NCI-H2107 treated with DMSO at 0.1 percent for 48 hours (cell line): ENCODE measurements around the gene ST3GAL3.

ENCODE experiments used
- DNase-seq: peaks from one replicate; lab custom pipeline; 2025; ENCODE audit not compliant: unreplicated experiment; lab: John Stamatoyannopoulos, UW

ST3GAL3 gene

GRCh38 chr1:43847882-43848281 lies 140.5 kb downstream of the ST3GAL3 start:
- no peak for DNase-seq

- DNase-seq: no peak
Measured at GRCh38 chr1:43849670-43850069, 142.3 kb downstream of the ST3GAL3 start.

- no peak for DNase-seq
Measured at GRCh38 chr1:43850591-43851233, 143.4 kb downstream of the ST3GAL3 start.

DNA sequence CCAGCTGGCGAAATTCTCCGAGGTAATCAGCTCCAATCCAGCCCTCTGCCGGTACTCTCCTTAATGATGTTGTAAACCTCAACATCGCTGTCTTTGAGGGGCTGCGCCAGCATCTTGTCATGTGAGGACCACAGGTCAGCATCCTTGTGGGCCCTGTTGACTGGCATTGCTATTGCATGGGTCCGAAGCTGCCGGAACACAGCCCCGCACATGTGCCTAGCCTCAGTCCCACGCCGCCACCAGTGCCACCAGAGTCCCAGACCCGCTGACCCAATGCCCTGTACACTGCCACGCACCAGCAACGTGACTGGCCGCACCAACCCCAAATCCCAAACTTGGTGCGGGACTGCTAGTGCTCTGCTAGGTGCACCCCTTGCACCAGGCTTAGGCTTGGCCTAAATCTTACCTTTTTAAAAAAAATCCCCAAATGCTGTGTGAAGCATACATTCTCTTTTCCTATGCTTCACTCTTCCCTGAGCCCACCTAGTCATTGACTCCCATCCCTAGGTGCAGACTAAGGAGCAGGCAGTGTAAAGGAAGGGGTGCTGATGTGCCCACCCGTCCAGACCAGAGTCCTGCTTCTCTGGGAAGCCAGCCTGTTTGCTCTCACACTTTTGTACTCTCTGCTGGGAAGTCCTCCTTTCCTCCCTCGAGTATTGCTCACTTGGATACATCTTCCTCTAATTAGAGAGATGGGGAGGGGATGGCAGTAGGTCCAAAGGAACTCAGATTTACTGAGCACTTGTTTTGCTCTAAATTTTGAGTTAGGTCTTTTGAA lies 144.4 kb downstream of the ST3GAL3 start:
- DNase-seq: no peak

DNA sequence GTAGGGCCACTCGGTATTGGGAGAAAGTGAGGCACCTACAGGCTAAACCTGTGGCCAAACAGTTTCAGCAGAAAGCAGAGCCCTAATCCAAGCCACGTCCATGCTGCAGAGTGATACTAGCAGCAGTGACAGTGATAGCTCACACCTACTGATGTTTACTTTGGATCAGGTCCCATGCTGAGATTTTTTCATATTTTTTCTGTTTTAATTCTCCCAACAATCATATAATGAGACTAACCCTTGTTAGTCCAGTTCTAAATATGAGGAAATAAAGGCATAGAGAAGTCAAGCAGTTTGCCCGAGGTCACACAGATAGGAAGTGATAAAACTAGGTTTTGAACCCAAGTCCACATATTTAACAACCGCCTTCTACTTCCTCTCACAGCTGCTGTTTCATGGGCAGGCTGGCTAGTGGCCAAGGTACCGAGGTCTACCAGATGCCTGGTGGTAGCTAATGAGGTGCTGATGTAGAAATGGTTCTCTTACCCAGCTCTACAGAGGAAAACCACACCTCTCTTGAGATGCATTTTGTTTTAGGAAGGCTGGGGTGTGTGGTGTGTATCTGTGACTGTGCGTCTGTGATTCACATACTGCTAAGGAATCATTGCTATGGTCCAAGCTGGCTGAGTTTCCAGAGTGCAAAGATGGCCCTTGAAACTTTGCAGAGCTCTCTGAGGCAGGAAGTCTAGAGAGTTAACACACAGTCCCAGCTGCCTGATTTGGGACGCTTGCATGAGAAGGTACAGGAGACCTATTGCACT lies 146.0 kb downstream of the ST3GAL3 start:
- DNase-seq: peak; percentile 93

DNA sequence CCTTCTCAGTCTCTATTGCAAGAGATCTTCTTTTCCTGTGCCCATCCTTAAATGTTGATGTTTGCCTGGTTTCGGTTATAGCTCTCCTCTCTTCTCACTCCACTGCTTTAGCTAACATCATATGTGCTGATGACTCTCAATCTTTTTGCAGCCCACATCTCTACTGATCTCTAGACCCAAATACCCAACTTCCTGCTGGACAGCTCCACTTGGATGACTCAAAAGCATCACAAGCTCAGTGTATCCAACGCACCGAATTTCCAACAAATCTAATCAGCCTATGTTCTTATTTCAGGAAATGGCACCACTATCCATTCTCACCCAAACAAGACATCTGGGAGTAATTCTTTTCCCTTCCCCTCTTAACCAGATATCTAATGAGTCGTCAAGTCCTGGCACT lies 147.1 kb downstream of the ST3GAL3 start:
- no peak for DNase-seq

GRCh38 chr1:43856188-43856587 lies 148.9 kb downstream of the ST3GAL3 start:
- DNase-seq: no peak

DNA sequence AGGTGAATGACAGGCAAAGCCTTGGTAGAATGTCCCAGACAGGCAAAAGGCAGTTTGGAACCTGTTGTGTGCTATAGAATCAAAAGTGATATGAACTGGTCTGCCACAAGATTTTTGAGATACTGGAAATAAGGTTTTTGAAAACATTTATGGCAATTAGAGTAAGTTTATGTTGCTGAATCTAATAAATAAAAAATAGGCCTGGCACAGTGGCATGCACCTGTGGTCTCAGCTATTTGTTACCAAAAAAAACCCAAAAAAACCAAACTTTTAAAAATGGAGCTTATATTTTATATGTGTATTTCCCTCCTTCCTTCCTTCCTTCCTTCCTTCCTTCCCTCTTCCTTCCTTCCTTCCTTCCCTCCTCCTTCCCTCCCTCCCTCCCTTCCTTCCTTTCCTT lies 149.8 kb downstream of the ST3GAL3 start:
- no peak for DNase-seq

DNA sequence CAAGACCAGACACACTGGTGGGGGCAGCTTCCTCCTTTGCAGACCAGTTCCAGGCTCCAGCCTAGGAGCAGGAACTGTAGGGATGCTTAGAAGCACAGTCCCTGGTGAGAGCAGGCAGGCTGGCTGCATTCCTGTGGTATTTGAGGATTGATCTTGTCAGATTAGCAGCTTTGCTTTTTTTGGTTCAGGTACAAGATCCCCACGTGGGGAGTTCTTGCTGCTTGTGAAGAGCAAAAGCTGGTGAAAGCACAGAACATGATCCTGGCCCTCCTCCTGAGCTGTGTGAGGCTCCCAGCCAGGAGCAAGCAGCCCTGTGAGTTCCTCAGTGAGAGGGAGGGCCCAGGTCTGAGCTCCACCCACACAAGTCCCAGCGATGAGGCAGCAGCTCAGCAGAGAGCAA lies 151.0 kb downstream of the ST3GAL3 start:
- DNase-seq: peak; percentile 93

GRCh38 chr1:43861337-43861736 lies 154.0 kb downstream of the ST3GAL3 start:
- DNase-seq: no peak

- no peak for DNase-seq
Measured at GRCh38 chr1:43861988-43862735, 154.8 kb downstream of the ST3GAL3 start.

- no peak for DNase-seq
Measured at GRCh38 chr1:43864111-43865045, 157.0 kb downstream of the ST3GAL3 start.

- DNase-seq: no peak
Measured at GRCh38 chr1:43866201-43866600, 158.9 kb downstream of the ST3GAL3 start.

DNA sequence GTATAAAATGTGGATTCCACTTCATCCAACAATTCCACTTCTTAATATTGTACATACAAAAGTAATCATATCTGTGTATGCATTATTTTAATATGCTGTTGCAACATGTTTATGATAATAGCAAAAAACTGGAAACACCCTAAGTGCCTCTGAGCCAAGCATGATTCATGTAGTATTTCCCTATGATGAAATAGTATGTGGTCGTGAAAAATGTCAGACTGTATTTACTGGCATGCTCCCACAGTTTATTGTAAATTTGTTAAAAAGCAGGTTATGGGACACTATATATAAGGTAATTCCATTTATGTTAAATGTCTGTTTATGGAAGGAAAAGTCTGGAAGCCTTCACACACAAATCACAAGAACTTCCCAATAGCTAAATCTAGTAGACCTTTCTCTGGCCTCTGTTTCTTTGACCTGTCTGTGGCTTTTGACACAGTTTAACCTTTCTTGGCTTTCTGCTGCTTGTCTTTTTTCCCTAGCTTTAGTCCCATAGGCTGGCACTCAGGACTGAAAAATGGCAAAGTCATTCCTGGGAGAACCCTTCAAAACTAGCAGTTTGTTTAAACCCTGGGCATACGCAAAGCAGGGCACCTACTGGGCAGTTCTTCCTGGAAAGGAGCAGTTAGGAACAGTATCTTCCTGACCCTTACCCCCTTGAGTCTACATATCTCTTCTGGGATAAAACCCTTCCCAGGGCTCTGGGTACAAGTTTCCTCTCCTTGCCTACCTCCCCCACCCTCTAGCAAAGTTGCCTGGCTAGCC lies 160.8 kb downstream of the ST3GAL3 start:
- DNase-seq: no peak

DNA sequence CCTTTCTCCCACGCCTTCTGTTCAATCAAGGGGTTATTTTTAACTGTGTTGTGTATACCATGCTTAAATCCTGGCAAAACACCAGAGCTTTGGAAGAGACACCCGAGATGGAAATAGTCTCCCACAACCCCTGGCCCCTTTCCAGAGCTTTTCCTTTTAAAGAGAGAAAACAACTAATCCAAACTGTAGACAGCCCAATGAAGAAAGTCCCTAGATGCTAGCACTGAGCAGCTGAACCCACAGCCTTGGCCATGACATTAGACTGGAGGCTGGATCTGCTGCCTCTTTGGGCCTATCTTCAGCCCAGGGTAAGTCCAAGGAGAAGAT lies 161.4 kb downstream of the ST3GAL3 start:
- no peak for DNase-seq

- no peak for DNase-seq
Measured at GRCh38 chr1:43870306-43870705, 163.0 kb downstream of the ST3GAL3 start.

DNA sequence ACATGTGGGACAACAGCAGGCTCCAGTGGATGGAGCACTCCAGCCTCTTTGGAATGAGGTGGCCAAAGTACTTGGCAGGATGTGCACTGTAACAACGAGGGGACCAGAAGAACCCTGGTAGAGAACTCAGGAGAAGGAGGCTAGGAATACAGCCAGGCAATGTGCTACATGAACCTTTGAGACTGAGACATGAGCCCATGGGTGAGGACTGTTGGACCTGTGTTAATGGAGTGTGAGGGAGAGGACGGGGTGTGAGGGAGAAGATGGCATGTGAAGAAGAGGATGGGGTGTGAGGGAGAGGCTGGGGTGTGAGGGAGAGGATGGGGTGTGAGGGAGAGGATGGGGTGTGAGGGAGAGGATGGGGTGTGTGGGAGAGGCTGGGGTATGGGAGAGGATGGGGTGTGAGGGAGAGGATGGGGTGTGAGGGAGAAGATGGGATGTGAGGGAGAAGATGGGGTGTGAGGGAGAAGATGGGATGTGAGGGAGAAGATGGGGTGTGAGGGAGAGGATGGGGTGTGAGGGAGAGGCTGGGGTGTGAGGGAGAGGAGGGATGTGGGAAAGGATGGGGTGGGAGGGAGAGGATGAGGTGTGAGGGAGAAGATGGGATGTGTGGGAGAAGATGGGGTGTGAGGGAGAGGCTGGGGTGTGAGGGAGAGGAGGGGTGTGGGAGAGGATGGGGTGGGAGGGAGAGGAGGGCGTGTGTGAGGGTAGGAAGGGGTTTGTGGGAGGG lies 164.0 kb downstream of the ST3GAL3 start:
- DNase-seq: no peak

DNA sequence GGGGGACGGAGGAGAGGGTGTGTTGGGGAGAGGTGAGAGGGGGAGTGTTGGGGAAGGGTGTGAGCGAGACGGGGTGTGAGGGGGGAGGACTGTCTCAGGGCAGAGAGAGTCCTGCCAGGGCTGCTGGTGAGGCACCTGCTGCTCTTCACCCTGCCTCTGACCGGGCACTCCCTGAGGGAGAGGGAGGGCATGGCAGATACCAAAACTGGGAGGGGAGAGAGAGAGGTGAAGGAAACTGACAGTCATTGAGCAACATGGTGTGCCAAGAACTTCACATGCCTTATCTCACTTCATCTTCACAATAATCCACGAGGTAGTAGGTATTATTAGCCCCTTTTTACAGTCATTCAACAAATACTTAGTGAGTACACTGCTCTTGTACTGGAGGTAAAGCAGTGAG lies 164.9 kb downstream of the ST3GAL3 start:
- no peak for DNase-seq

DNA sequence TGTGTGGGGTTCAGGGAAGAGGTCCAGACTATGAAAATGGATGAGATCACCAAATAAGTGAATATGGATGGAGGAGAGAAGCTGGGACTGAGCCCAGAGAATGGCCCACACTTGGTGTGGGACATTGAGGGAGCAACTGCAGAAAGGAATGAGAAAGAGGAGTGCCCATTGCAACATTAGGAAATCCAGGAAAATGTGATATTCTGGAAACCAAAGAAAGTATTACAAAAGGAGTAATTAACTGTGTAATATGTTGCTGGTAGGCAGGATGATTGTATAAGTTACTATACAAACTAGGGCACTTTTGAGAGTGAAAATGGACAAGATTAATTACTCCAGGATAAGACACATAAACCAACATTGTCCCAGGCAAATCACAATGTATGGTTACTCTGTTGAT lies 166.5 kb downstream of the ST3GAL3 start:
- DNase-seq: no peak
